GM18951 (cell line): ENCODE results near the gene ALX4.

Source experiments
- POLR2A ChIP-seq: IDR thresholded peaks from 4 replicates; pipeline ENCODE4 v1.6.1; 2011; ENCODE audit warnings: mild to moderate bottlenecking; ENCODE audit not compliant: insufficient read length, insufficient read depth; ENCODE audit errors: extremely low read depth
- in situ Hi-C: fragments of 300-500 bp; cut with MboI; formaldehyde crosslinking; loops from one replicate; pipeline ENCODE4 v1.12.0; 2022; ENCODE audit warnings: low sequenced_read_pairs, mixed read lengths, inconsistent platforms; ENCODE audit not compliant: unreplicated experiment

Gene ALX4

GRCh38 chr11:44307340-44308099 lies 2.4 kb downstream of the ALX4 start:
- no peak for TF ChIP-seq POLR2A
- in situ Hi-C loops: no loop called here

- in situ Hi-C loops: no loop called here
- TF ChIP-seq POLR2A: no peak
Measured at GRCh38 chr11:44306918-44307244, 3.1 kb downstream of the ALX4 start.

GRCh38 chr11:44306052-44306917 lies 3.7 kb downstream of the ALX4 start:
- TF ChIP-seq POLR2A: no peak
- in situ Hi-C loops: no loop called here

- in situ Hi-C loops: no loop called here
Measured at GRCh38 chr11:44305470-44306051, 4.4 kb downstream of the ALX4 start.

GRCh38 chr11:44305026-44305469 lies 4.9 kb downstream of the ALX4 start:
- TF ChIP-seq POLR2A: no peak
- in situ Hi-C loops: no loop called here

More at GRCh38 chr11:44305470-44306051, 4.4 kb downstream of the ALX4 start:
- no peak for TF ChIP-seq POLR2A

GRCh38 chr11:44304091-44305025 lies 5.6 kb downstream of the ALX4 start:
- no peak for TF ChIP-seq POLR2A
- in situ Hi-C loops: no loop called here

GRCh38 chr11:44303401-44303938 lies 6.5 kb downstream of the ALX4 start:
- in situ Hi-C loops: no loop called here
- TF ChIP-seq POLR2A: no peak

GRCh38 chr11:44301564-44302271 lies 8.2 kb downstream of the ALX4 start:
- TF ChIP-seq POLR2A: no peak
- in situ Hi-C loops: no loop called here

GRCh38 chr11:44300844-44301563 lies 8.9 kb downstream of the ALX4 start:
- TF ChIP-seq POLR2A: no peak

GRCh38 chr11:44298862-44299261 lies 11.1 kb downstream of the ALX4 start:
- no peak for TF ChIP-seq POLR2A
- in situ Hi-C loops: no loop called here

More at GRCh38 chr11:44300844-44301563, 8.9 kb downstream of the ALX4 start:
- in situ Hi-C loops: no loop called here

GRCh38 chr11:44290208-44290607 lies 19.7 kb downstream of the ALX4 start:
- TF ChIP-seq POLR2A: no peak
- in situ Hi-C loops: no loop called here
